Smooth muscle cell (in vitro differentiated cells): ENCODE results near the gene EDN1. TPM values are rescaled to one million over a fixed set of nuclear protein-coding genes. Genes with fewer than 3 reads are reported as not detected.

Experiments
- DNase-seq: peaks from one replicate; lab custom pipeline; 2025; ENCODE audit not compliant: unreplicated experiment; lab: John Stamatoyannopoulos, UW
- H2AFZ ChIP-seq: fragments of 200-600 bp; sonication (generic); 2 replicates; pipeline ENCODE4 v1.6.0; 2016; ENCODE audit warnings: antibody characterized with exemption, low read depth, mild to moderate bottlenecking
- H3F3A ChIP-seq: fragments of 200-600 bp; sonication (generic); 2 replicates; pipeline ENCODE4 v1.6.0; 2017; ENCODE audit warnings: antibody characterized with exemption, low read depth
- H3K27ac ChIP-seq: fragments of 200-600 bp; sonication (generic); 2 replicates; pipeline ENCODE4 v1.5.1; 2016; ENCODE audit warnings: low read depth, mild to moderate bottlenecking
- H3K27me3 ChIP-seq: fragments of 200-600 bp; sonication (generic); 2 replicates; pipeline ENCODE4 v1.6.1; 2016; ENCODE audit warnings: low read depth, mild to moderate bottlenecking
- H3K36me3 ChIP-seq: fragments of 200-600 bp; sonication (generic); 2 replicates; pipeline ENCODE4 v1.5.1; 2016; ENCODE audit warnings: low read depth
- H3K4me1 ChIP-seq: fragments of 200-600 bp; sonication (generic); 2 replicates; pipeline ENCODE4 v1.5.1; 2016; ENCODE audit warnings: low read depth
- H3K4me2 ChIP-seq: fragments of 200-600 bp; sonication (generic); 2 replicates; pipeline ENCODE4 v1.6.0; 2016; ENCODE audit warnings: mild to moderate bottlenecking
- H3K4me3 ChIP-seq: fragments of 200-600 bp; sonication (generic); 2 replicates; pipeline ENCODE4 v1.5.1; 2016; ENCODE audit warnings: mild to moderate bottlenecking
- H3K79me2 ChIP-seq: fragments of 200-600 bp; sonication (generic); 2 replicates; pipeline ENCODE4 v1.6.0; 2016; ENCODE audit warnings: low read depth, mild to moderate bottlenecking
- H3K9ac ChIP-seq: fragments of 200-600 bp; sonication (generic); 2 replicates; pipeline ENCODE4 v1.6.0; 2016; ENCODE audit warnings: low read depth
- H3K9me3 ChIP-seq: fragments of 200-600 bp; sonication (generic); replicated peaks from 2 replicates; pipeline ENCODE4 v1.5.1; 2016; ENCODE audit warnings: low read depth
- H4K20me1 ChIP-seq: fragments of 200-600 bp; sonication (generic); 2 replicates; pipeline ENCODE4 v1.6.0; 2016; ENCODE audit warnings: low read depth
- WGBS: methylation state at CpG from one replicate; pipeline ENCODE4 v1.1.7; 2016; ENCODE audit warnings: low lambda C conversion rate; 5-methylcytosine and 5-hydroxymethylcytosine counted together
- polyA plus RNA-seq: library from polyadenylated mRNA; unstranded; fragments of >200 nt; fragmentation: Nextera tagmentation; extraction: Ambion mirVana; gene quantifications from 2 replicates; pipeline ENCODE4 v1.2.1, GENCODE V29; 2016
- total RNA-seq: library from RNA; depleted of rRNA; stranded (reverse); fragments of >200 nt; gene quantifications from 2 replicates; pipeline ENCODE4 v1.2.3, GENCODE V29; 2014
- TF ChIP-seq, protein P1 (sequence below): fragments of 200-600 bp; sonication (generic); IDR thresholded peaks from 2 replicates; pipeline ENCODE4 v1.5.1; 2017; ENCODE audit warnings: borderline replicate concordance, mild to moderate bottlenecking, antibody characterized with exemption; ENCODE audit not compliant: insufficient read depth, poor library complexity, severe bottlenecking

Gene EDN1
- total and polyA plus RNA-seq, 2 experiments from 2014 or later: 8.2 to 20.0 TPM

GRCh38 chr6:12294851-12295536 lies 4.8 kb downstream of the EDN1 start:
- Histone ChIP-seq H4K20me1 (no peaks in the 10 kb centered on the region), H3K36me3 (no peaks in the 10 kb centered on the region), H3K27ac (no peak overlapping the region), H3K4me3 (no peak overlapping the region), H3K4me1 (peaks cover 22% of the 10 kb centered on the region), H3F3A (no peaks in the 10 kb centered on the region), H2AFZ (no peak overlapping the region), H3K9ac (no peak overlapping the region), H3K4me2 (no peak overlapping the region), H3K27me3 (peaks cover 7% of the 10 kb centered on the region), H3K9me3 (no peaks in the 10 kb centered on the region), H3K79me2 (no peaks in the 10 kb centered on the region)
- 96% methylated on average over 3 of the region's 3 CpGs for WGBS
- TF ChIP-seq, protein P1, sequence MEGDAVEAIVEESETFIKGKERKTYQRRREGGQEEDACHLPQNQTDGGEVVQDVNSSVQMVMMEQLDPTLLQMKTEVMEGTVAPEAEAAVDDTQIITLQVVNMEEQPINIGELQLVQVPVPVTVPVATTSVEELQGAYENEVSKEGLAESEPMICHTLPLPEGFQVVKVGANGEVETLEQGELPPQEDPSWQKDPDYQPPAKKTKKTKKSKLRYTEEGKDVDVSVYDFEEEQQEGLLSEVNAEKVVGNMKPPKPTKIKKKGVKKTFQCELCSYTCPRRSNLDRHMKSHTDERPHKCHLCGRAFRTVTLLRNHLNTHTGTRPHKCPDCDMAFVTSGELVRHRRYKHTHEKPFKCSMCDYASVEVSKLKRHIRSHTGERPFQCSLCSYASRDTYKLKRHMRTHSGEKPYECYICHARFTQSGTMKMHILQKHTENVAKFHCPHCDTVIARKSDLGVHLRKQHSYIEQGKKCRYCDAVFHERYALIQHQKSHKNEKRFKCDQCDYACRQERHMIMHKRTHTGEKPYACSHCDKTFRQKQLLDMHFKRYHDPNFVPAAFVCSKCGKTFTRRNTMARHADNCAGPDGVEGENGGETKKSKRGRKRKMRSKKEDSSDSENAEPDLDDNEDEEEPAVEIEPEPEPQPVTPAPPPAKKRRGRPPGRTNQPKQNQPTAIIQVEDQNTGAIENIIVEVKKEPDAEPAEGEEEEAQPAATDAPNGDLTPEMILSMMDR: no peak
- no peak for DNase-seq

DNA sequence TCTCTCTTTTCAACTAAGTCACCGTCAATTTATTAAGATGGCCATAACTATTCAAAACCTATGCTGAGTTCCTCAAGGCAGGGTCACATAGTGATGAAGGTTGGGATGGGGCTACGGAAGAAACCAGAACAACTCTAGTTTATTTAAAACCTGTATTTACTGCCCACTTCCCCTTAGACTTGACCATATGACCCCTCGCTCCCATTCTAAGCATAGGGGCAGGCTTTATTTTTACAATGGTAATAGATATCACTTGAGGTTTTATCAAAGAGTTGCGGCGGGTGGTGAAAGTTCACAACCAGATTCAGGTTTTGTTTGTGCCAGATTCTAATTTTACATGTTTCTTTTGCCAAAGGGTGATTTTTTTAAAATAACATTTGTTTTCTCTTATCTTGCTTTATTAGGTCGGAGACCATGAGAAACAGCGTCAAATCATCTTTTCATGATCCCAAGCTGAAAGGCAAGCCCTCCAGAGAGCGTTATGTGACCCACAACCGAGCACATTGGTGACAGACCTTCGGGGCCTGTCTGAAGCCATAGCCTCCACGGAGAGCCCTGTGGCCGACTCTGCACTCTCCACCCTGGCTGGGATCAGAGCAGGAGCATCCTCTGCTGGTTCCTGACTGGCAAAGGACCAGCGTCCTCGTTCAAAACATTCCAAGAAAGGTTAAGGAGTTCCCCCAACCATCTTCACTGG lies 5.5 kb downstream of the EDN1 start:
- Histone ChIP-seq H3K4me2 (peak overlapping the region; percentile 16), H3K79me2 (no peaks in the 10 kb centered on the region), H3K36me3 (no peaks in the 10 kb centered on the region), H3K9ac (no peak overlapping the region), H3K4me1 (peaks cover 20% of the 10 kb centered on the region), H3K4me3 (no peak overlapping the region), H4K20me1 (no peaks in the 10 kb centered on the region), H3K27ac (peak overlapping the region; percentile 39), H3F3A (no peaks in the 10 kb centered on the region), H3K9me3 (no peaks in the 10 kb centered on the region), H2AFZ (no peak overlapping the region), H3K27me3 (peaks cover 7% of the 10 kb centered on the region)
- TF ChIP-seq, protein P1: no peak
- WGBS: 85% methylated on average over 14 of the region's 14 CpGs
- no peak for DNase-seq

GRCh38 chr6:12296255-12296573 lies 6.1 kb downstream of the EDN1 start:
- Histone ChIP-seq H3K4me2 (peak overlapping the region; percentile 16), H3K79me2 (no peaks in the 10 kb centered on the region), H3K4me1 (peaks cover 16% of the 10 kb centered on the region), H3K27ac (peak overlapping the region; percentile 39), H3K4me3 (no peak overlapping the region), H3K36me3 (no peaks in the 10 kb centered on the region), H3K27me3 (peaks cover 6% of the 10 kb centered on the region), H2AFZ (no peak overlapping the region), H4K20me1 (no peaks in the 10 kb centered on the region), H3K9ac (no peak overlapping the region), H3F3A (no peaks in the 10 kb centered on the region), H3K9me3 (no peaks in the 10 kb centered on the region)
- no peak for DNase-seq
- TF ChIP-seq, protein P1: no peak
- WGBS: 36% methylated on average over 5 of the region's 5 CpGs

- DNase-seq: no peak
- TF ChIP-seq, protein P1: no peak
- H4K20me1 ChIP-seq: no peaks in the 10 kb centered on the region
- H3K27me3 ChIP-seq: peaks cover 3% of the 10 kb centered on the region
- H2AFZ ChIP-seq: no peak overlapping the region
- 78% methylated on average over 3 of the region's 3 CpGs for whole genome bisulfite sequencing
- peak overlapping the region; percentile 39 for H3K27ac ChIP-seq
- H3K4me2 ChIP-seq: peak overlapping the region; percentile 16
- no peaks in the 10 kb centered on the region for H3K79me2 ChIP-seq
- no peaks in the 10 kb centered on the region for H3F3A ChIP-seq
- peaks cover 12% of the 10 kb centered on the region for H3K4me1 ChIP-seq
- no peak overlapping the region for H3K9ac ChIP-seq
- no peaks in the 10 kb centered on the region for H3K36me3 ChIP-seq
- H3K4me3 ChIP-seq: no peak overlapping the region
- H3K9me3 ChIP-seq: no peaks in the 10 kb centered on the region
Measured at GRCh38 chr6:12296604-12297003, 6.4 kb downstream of the EDN1 start.
